NCI-H2227 (cell line): ENCODE measurements around the gene RAB33A.
"Not testable (repeated sequence)": the region's sequence is repeated elsewhere in the genome, so short reads cannot be mapped to it uniquely, and the experiment has no call there.

Experiments
- DNase-seq: peaks from one replicate; lab custom pipeline; 2025; ENCODE audit not compliant: unreplicated experiment; lab: John Stamatoyannopoulos, UW

Gene RAB33A

DNA sequence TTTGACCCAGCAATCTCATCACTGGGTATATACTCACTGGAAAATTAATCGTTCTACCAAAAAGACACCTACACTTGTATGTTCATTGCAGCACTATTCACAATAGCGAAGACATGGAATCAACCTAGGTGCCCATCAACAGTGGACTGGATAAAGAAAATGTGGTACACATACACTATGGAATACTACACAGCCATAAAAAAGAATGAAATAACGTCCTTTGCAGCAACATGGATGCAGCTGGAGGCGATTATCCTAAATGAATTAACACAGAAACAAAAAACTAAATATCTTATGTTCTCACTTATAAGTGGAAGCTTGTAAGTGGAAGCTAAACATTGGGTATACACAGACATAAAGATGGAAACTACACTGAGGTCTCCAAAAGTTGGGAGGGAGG lies 59.4 kb downstream of the RAB33A start:
- not testable (repeated sequence) for DNase-seq
